ENCODE data around the gene SCAMP2.
"Not testable (repeated sequence)": the region's sequence is repeated elsewhere in the genome, so short reads cannot be mapped to it uniquely, and the experiment has no call there.

SCAMP2 gene

DNA sequence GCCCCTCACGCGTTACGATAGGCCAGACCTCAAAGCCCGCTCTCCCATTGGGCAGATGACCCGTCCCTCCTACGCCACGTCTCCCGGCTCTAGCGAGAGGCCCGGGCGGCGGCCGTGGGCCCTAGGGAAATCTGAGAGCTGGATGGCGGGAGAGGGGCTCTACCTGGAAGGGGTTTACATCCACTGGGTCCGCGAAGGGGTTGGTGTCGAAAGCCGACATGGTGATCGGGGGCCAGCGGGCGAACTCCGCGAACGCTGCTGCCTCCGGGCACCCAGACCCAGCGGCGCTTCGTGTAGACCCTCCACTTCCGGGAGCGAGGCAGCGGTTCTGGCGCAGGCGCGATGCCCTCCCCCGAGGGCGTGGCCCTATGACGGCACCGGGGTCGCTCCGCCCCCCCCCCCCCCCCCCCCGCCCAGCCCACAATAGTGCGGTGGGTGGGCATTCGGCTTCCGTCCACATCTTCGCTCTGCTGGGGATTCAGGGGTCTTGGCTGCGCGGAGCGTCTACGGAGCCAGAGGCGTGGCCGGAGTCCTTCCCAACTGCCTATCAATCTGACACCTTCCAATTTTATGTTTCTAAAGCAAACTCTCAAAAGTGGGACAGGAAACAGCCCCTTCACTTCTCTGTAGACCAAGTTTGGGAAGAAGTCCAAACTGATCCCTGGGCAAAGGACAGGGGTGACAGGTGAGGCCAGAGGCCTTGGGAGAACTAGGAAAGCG is at the start of gene SCAMP2:
TSS of gene SCAMP2 (minus strand) at position 330 of the 720 bp plus-strand sequence. CDS start at position 220, 110 bp downstream.
- peak; percentile 83 to 88 for DNase-seq (ENCODE audit: low read depth in 2 of 2)

DNA sequence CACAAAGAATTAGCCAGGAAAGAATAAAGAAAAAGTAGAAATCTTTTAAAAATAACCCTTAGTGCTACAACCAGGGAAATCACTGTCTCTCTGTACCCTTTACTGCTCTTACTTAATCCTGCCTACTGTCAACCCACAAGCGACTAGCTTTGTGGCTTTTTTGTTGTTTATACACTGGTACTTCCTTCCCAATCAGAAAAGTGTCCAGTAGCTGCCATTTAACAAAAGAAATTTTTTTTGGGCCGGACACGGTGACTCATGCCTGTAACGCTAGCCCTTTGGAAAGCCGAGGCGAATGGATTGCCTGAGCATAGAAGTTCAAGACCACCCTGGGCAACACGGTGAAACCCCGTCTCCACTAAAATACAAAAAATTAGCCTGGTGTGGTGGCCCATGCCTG is 47.3 kb upstream of the SCAMP2 start:
- no peak for DNase-seq (ENCODE audit: low read depth in 2 of 2)

GRCh38 chr15:74917676-74918075 is 44.5 kb upstream of the SCAMP2 start:
- DNase-seq (ENCODE audit: low read depth in 2 of 2): no peak

DNA sequence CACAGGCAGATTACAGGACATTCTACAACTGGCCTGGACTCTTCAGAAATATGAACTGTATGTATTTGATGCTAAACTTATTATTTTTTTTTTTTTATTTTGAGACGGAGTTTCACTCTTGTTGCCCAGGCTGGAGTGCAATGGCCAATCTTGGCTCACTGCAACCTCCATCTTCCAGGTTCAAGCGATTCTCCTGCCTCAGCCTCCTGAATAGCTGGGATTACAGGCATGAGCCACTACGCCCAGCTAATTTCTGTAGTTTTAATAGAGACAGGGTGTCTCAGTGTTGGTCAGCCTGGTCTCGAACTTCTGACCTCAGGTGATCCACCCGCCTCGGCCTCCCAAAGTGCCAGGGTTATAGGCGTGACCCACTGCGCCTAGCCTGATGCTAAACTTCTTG is 40.6 kb upstream of the SCAMP2 start:
- DNase-seq (ENCODE audit: low read depth in 2 of 2): not testable (repeated sequence)

GRCh38 chr15:74913041-74913440 is 39.9 kb upstream of the SCAMP2 start:
- no peak for DNase-seq (ENCODE audit: low read depth in 2 of 2)

GRCh38 chr15:74908635-74909034 is 35.5 kb upstream of the SCAMP2 start:
- no peak for DNase-seq (ENCODE audit: low read depth in 2 of 2)

DNA sequence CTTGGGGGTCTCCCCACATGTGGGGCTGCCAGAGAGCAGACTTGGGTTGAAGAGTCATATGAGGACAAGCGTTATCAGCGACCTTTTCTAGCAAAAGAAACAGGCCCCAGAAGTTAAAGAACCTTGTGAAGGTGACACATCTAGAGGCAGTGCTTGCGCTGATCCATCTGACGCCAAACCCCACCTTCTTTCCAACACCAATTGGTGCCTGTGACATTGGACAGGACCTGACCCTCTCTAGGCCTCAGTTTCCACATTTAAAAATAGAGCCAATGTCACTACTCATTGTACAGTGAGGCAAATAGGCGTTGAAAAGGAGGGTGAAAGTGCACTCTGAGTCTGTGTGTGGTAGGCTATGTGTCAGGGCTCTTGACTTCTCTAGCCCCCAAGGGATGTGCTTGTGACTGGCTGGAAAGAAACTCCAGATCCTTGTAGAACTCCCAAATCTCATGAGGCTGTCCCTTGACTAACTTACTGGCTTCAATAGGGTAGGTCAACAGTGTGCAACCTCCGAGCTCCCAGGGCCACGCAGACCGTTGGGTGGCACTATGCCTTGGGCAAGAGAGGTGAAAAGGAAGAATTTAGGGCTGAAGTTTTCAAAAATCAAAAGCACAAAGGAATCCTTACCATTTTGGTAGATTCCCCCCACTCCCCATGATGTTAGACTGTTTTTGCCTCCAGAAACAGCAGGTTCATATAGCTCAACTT is 34.2 kb upstream of the SCAMP2 start:
- DNase-seq (ENCODE audit: low read depth in 2 of 2): no peak

DNA sequence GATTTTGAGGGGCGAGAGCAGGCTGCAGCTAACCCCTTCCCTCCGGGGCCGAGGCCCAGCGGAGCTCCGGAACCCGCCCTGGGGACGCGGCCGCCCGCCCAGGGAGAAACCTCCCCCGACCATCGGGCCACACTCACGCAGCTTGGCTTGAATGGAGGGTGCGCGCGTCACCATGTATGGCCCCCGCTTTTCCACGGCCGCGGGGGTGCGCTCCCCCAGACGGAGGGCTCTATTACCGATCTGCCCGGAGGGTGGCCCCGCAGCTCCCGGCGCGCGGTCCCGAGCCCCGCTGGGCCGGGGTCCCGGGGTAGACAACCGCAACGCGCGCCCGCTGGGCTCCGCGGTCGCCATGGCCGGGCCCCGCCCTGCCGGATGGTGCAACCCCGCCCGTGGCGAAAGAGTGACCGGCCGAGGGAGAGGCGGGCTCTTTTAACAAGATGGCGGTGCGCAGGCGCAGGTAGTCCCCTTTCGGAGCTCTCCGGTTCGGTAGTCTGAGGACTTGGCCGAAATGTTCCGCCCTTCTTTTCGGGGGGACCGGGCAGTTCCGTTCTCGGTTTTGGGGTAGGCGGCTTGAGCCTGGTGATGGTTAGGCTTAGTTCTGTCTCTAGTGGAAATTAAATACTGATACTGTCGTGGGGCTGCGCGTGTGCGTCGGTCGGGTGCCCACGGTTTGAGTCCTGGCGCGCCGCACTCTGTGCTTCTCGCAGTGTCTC is 33.4 kb upstream of the SCAMP2 start, which contains the start of gene FAM219B:
TSS of gene FAM219B (minus strand) at position 402 of the 713 bp plus-strand sequence. CDS start at position 351, 51 bp downstream.
- DNase-seq (ENCODE audit: low read depth in 2 of 2): peak; percentile 63 to 72

- DNase-seq (ENCODE audit: low read depth in 2 of 2): no peak
Measured at GRCh38 chr15:74906067-74906449, 32.9 kb upstream of the SCAMP2 start.

DNA sequence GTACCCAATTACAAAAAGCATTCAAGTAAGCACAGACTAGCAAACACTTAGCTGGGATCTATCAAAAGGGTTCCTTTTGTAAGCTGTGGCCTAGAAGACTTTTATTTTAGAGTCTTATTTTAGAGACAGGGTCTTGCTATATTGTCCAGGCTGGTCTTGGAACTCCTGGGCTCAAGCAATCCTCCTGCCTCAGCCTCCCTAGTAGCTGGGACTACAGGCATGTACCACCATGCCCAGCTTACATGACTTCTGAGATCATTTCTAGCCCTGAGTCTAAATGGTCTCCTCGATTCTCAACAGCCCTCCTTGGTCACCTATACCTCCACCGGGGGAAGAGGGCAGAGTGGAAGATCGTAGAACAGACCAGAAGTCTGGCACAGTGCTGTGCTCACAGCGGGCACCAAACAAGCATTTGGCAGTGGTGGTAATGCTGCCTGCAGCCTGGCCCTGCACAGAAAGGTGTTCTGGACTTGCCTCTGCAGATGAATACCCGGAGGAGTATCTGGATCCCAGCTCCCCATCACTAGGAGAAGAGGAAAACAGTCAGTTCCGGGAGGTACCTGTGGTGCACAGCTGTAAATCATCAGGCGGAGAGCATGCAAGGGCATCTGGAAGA is 31.1 kb upstream of the SCAMP2 start:
- no peak for DNase-seq (ENCODE audit: low read depth in 2 of 2)

DNA sequence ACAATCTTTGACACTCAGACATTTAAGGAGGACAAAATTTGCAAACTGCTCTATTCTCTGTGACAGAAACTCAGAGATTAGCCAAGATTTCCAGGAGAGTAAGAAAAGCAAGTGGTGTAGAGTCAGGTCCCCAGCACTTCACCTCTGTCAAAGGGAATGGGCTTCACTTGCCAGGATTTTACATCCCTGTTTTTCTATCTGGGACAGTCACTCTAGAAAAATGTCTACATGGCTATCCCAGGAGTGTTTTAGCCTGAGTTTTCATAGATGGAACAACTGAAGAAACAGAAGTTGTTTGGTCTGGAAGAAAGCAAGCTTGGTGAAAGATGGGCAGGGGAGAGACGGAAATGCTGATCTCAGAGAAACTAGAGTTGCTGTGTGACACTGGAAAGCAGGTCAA is 30.5 kb upstream of the SCAMP2 start:
- DNase-seq (ENCODE audit: low read depth in 2 of 2): no peak

- DNase-seq (ENCODE audit: low read depth in 2 of 2): no peak
Measured at GRCh38 chr15:74902295-74903075, 29.3 kb upstream of the SCAMP2 start.

GRCh38 chr15:74901612-74902063 is 28.5 kb upstream of the SCAMP2 start:
- DNase-seq (ENCODE audit: low read depth in 2 of 2): peak; percentile 28 to 34

DNA sequence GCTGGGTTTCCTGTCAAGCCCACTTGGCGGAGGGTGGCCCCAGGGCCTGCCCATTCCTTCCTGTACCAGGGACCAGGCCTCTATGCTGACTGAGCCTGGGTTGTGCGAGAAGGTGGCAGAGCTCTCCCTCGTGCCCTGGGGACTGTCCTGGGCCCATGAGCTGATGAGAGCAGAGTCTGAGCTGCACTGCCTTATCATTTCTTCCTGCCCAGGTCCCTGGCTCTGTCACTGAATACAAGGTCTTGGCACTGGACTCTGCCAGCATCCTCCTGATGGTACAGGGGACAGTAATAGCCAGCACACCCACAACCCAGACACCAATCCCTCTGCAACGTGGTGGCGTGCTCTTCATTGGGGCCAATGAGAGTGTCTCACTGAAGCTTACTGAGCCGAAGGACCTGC is 24.1 kb upstream of the SCAMP2 start:
- DNase-seq (ENCODE audit: low read depth in 2 of 2): no peak

DNA sequence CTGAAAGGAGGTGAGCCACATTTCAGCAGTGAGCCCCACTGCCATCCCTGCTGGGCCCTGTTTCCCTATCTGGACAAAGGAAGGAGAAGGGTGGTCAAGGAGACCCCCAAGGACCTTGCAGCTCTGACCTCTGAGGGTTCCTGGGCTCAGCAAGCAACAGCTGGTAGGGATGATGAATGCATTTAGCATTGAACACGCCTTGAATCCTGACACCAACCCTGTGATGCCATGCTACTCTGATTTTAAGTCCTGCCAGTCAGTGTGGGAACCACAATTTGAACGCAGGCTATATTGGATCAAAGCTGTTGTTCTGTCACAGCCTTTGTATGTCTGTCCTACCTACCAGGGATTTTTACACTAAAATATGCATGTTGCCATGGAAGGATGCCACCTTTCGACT is 23.2 kb upstream of the SCAMP2 start:
- DNase-seq (ENCODE audit: low read depth in 2 of 2): no peak

DNA sequence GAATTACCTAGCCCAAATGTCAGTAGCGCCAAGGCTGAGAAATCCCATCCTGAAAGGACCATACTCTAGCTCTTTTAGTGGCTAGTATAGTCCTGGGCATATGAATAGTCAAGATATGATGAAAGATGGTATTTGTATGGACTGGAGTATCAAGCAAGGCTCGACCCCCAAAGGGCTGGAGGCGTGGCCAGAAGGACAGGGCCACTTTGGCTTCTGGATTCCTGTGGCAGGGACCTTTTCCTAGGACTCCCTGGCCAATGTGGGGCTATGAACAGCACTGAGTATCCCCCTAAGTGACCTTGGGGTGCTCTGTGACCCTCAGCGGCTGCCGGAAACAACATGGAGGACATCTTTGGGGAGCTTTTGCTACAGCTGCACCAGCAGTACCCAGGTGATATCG is 22.7 kb upstream of the SCAMP2 start:
- no peak for DNase-seq (ENCODE audit: low read depth in 2 of 2)

DNA sequence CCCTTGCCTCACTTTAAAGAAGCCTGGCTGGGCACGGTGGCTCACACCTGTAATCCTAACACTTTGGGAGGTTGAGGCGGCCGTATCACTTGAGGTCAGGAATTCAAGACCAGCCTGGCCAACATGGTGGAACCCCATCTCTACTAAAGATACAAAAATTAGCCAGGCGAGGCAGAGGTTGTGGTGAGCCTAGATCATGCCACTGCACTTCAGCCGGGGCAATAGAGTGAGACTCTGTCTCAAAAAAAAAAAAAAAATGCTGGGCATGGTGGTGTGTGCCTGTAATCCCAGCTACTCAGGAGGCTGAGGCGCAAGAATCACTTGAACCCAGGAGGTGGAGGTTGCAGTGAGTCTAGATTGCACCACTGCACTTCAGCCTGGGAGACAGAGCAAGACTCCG is 21.2 kb upstream of the SCAMP2 start:
- not testable (repeated sequence) for DNase-seq (ENCODE audit: low read depth in 2 of 2)

DNA sequence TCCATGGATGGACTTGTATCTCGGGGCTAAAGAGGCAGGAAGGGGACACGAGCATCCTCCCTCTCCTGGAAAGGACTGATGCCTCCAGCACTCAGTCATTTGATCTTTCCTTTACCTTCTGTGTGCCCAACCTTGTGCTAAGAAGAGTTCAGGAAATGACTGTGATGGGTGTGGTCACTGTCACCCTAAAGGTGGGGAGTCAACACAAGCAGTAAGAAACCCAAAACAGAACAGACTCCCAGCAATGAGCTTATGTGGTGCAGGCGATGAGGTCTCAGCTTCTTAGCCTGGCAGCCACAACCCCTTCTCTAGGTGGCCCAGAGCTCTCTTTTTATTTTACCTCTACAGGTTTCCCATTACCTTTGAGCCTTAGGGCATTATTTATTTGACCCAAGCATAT is 20.5 kb upstream of the SCAMP2 start:
- DNase-seq (ENCODE audit: low read depth in 2 of 2): no peak

DNA sequence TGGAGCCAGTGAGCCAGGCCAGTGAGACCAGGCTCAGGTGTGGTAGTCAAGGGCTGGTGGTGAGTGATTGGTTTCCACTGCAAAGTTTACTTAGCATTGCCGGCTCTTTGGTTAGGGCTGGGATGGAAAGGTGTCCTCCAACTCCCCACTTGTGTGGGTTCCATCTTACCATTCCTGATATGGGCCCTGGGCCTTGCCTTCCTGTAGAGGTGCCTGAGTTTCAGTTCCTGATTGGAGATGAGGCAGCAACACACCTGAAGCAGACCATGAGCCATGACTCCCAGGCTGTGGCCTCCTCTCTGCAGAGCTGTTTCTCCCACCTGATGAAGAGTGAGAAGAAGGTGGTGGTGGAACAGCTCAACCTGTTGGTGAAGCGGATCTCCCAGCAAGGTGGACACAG is 19.8 kb upstream of the SCAMP2 start:
- DNase-seq (ENCODE audit: low read depth in 2 of 2): no peak

DNA sequence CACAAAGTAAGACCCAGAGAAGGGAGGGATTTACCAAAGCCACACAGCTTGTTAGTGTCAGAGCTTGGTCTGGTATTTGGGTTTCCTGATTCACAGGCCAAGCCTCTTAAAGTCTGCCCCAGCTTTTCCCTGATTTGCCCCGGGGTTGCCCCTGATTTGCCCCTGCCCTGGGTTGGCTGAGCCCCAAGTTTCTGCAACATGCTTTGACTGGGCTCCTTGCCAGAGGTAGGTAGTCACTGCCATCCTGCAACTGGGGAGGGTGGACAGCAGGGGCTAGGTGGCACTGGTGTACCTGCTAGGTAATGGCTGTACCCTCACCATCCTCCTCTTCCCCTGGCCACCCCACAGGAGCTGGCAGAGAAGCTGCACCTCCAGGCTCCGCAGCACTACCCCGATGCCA is 19.1 kb upstream of the SCAMP2 start:
- DNase-seq (ENCODE audit: low read depth in 2 of 2): no peak

- DNase-seq (ENCODE audit: low read depth in 2 of 2): no peak
Measured at GRCh38 chr15:74891469-74891868, 18.3 kb upstream of the SCAMP2 start.

DNA sequence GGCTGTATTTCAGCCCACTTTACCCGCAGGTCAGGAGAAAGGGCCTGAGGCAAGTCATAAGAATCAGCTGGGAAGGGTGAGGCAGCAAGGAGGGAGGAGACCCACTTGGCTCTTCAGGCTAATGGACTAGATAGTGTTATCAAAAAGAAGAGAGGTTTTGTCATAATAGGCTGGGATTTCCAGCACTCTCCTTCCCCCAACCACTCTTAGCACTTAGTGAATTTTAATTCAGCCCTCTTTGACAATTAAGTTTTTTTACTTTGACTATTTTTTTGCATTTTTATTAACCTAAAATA is 17.4 kb upstream of the SCAMP2 start:
- no peak for DNase-seq (ENCODE audit: low read depth in 2 of 2)

Measured in stimulated activated CD8-positive, alpha-beta memory T cell treated with anti-CD3 and anti-CD28 coated beads, Interleukin-7, amount 100 ng/mL, for 4 hours (primary cell).